T-helper 9 cell (primary cell): ENCODE data around the gene FGF7.
A peak's percentile ranks its signal among the peaks of the same experiment; 100 is the strongest.
"Not testable (repeated sequence)": the region's sequence is repeated elsewhere in the genome, so short reads cannot be mapped to it uniquely, and the experiment has no call there.

Experiments used
- DNase-seq: peaks from one replicate; pipeline ENCODE4 v3.0.0-alpha.2; 2020
- total RNA-seq, 2 donors: gene quantifications; one replicate each; lab custom pipeline; 2026; lab: John Stamatoyannopoulos, UW

Gene FGF7, protein sequence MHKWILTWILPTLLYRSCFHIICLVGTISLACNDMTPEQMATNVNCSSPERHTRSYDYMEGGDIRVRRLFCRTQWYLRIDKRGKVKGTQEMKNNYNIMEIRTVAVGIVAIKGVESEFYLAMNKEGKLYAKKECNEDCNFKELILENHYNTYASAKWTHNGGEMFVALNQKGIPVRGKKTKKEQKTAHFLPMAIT
- 0 reads per million in 2 donors for total RNA-seq

DNA sequence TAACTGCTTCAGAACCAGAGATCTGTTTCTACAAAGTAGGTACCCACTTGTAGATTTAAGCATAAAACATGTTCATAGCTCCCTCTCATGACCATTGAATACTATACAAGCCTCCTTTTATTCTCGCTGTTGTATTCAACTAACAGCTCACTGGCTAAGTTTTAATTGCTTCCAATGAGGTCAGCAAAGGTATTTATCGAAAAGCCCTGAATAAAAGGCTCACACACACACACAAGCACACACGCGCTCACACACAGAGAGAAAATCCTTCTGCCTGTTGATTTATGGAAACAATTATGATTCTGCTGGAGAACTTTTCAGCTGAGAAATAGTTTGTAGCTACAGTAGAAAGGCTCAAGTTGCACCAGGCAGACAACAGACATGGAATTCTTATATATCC lies at the start of gene FGF7:
Gene FGF7 (plus strand): TSS at position 222 of the 400 bp plus-strand sequence. CDS start 1,056 bp downstream, outside the sequence.
- no peak for DNase-seq

DNA sequence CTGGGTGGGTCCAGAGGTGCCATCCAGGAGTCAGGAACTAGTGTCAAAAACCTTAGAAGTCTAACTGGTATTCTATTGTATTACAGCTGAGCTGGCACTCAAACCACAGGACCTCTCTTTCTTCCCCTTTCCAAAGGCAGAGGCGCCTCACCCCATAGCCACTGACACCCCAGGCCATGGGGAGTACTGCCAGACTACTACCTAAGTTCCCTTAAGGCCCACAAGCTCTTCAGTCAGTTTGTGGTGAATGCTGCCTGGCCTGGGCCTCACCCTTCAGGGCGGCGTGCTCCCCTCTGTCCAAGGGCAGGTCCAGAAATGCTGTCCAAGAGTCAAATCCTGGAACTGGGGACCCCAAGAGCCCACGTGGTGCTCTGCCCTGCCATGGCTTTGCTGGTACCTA lies 43.0 kb upstream of the FGF7 start:
- no peak for DNase-seq

GRCh38 chr15:49380912-49381311 lies 42.1 kb upstream of the FGF7 start:
- DNase-seq: no peak

GRCh38 chr15:49382394-49382793 lies 40.6 kb upstream of the FGF7 start:
- no peak for DNase-seq

- DNase-seq: no peak
Measured at GRCh38 chr15:49383266-49383665, 39.8 kb upstream of the FGF7 start.

DNA sequence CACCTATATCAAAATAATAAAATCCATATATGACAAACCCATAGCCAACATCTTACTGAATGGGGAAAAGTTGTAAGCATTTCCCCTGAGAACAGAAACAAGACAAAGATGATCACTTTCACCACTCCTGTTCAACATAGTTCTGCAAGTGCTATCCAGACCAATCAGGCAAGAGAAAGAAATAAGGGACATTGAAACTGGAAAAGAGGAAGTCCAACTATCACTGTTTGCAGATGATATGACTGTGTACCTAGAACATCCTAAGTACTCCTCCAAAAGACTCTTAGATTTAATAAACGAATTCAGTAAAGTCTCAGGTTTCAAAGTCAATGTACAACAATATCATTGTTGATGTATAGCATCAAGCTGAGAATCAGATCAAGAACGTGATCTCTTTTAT lies 35.6 kb upstream of the FGF7 start:
- no peak for DNase-seq

DNA sequence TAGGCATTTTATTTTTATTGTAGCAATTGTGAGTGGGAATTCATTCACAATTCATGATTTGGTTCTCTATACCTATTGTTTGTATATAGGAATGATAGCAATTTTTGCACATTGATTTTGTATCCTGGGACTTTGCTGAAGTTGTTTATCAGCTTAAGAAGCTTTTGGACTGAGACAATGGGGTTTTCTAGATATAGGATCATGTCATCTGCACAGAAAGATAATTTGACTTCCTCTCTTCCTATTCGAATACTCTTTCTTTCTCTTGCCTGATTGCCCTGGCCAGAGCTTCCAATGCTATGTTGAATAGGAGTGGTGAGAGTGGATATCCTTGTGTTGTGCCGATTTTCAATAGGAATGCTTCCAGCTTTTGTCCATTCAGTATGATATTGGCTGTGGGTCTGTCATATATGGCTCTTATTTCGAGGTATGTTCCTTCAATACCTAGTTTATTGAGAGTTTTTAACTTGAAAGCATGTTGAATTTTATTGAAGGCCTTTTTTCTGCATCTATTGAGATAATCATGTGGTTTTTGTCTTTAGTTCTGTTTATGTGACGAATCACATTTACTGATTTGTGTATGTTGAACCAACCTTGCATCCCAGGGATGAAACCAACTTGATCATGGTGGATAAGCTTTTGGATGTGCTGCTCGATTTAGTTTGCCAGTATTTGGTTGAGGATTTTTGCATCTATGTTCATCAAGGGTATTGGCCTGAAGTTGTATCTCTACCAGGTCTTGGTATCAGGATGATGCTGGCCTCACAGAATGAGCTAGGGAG lies 20.3 kb upstream of the FGF7 start:
- DNase-seq: not testable (repeated sequence)

GRCh38 chr15:49406352-49407118 lies 16.5 kb upstream of the FGF7 start:
- no peak for DNase-seq

GRCh38 chr15:49410641-49411040 lies 12.4 kb upstream of the FGF7 start:
- DNase-seq: no peak

- DNase-seq: no peak
Measured at GRCh38 chr15:49412797-49413196, 10.2 kb upstream of the FGF7 start.

GRCh38 chr15:49415149-49415548 lies 7.9 kb upstream of the FGF7 start:
- no peak for DNase-seq

GRCh38 chr15:49415638-49416037 lies 7.4 kb upstream of the FGF7 start:
- DNase-seq: no peak

- DNase-seq: no peak
Measured at GRCh38 chr15:49418811-49419210, 4.2 kb upstream of the FGF7 start.

GRCh38 chr15:49421991-49422390 lies 1.1 kb upstream of the FGF7 start:
- DNase-seq: peak; percentile 2

DNA sequence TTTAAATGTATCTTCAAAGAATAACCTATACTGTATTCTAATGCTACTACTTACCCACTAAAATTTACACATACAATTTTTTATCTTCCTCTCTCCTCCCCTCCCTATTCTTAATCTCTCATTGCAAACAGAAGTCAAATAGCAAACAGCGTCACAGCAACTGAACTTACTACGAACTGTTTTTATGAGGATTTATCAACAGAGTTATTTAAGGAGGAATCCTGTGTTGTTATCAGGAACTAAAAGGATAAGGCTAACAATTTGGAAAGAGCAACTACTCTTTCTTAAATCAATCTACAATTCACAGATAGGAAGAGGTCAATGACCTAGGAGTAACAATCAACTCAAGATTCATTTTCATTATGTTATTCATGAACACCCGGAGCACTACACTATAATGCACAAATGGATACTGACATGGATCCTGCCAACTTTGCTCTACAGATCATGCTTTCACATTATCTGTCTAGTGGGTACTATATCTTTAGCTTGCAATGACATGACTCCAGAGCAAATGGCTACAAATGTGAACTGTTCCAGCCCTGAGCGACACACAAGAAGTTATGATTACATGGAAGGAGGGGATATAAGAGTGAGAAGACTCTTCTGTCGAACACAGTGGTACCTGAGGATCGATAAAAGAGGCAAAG lies 984 bp downstream of the FGF7 start:
- DNase-seq: no peak

DNA sequence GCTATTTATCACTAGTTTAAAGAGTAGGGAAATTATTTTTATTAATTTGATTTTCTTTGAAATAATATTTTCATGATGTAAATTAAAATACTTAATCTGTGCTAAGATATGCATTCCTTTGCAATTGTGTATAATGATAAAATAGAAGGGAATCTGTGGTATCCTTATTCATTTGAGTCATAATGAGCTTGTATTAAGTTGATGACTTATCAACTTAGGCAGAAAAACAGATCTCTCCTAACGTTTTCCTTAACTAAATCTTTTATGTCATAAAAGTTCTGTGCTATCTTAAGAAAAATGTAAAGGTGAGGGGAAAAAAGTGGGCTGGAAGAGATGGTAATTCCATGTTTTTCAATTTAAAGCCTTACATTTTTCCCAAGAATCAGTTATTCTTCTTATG lies 1.9 kb downstream of the FGF7 start:
- DNase-seq: no peak

GRCh38 chr15:49427372-49427771 lies 4.3 kb downstream of the FGF7 start:
- DNase-seq: no peak

GRCh38 chr15:49428409-49429095 lies 5.5 kb downstream of the FGF7 start:
- no peak for DNase-seq

- DNase-seq: no peak
Measured at GRCh38 chr15:49430046-49430445, 7.0 kb downstream of the FGF7 start.

DNA sequence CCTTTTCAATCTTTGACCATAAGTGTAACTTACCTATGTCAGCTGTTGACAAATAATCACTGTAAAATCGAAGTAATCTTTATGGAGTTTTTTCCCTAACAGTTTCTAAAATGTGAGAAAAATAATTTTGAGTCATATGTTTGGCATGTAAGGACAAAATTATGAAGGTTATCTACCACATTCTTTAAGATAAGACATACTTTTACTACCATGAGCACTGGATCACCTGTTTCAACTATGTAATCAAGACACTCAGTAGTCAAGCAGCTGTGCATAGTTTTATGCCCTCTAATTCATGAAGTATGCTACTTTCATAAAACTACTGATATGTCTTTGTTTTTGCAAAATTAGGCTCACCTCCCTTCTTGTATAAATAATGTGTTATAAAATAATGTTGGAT lies 12.1 kb downstream of the FGF7 start:
- no peak for DNase-seq

DNA sequence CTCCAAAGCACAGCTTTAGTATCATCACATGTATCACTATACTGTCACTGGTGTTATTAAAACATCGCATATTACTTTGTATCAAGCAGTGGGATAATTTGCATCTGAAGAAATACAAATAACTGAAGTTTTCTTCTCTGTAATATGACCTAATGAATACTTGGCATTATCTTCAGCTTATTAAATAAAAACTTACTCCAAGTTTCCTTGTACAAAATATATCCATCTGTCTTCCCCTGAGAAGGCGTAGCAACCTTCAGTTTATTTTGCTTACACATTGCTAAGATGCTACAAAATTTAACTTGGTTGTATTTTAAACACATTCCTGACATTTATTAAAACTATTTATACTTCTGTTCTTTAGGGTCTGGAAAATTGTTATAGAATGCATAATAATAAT lies 13.7 kb downstream of the FGF7 start:
- no peak for DNase-seq

GRCh38 chr15:49438962-49439631 lies 16.1 kb downstream of the FGF7 start:
- DNase-seq: no peak
